HG03432 (cell line): ENCODE results near the gene CEP63.

ENCODE experiments used
- ATAC-seq: cut with Tn5 transposase; IDR thresholded peaks from one replicate; pipeline ENCODE4 v1.9.1; 2021; ENCODE audit warnings: mild to moderate bottlenecking, moderate library complexity; ENCODE audit not compliant: unreplicated experiment

CEP63 gene

GRCh38 chr3:134623615-134624245 lies 137.9 kb downstream of the CEP63 start:
- no peak for ATAC-seq
